HG03565 (cell line): ENCODE measurements around the gene SNCAIP.

Experiments used
- ATAC-seq: cut with Tn5 transposase; IDR thresholded peaks from one replicate; pipeline ENCODE4 v1.9.1; 2021; ENCODE audit warnings: mild to moderate bottlenecking, moderate library complexity; ENCODE audit not compliant: unreplicated experiment

Gene SNCAIP

GRCh38 chr5:122421374-122422079 is 109.5 kb downstream of the SNCAIP start:
- peak; percentile 89 for ATAC-seq

GRCh38 chr5:122423221-122423620 is 111.2 kb downstream of the SNCAIP start:
- no peak for ATAC-seq

GRCh38 chr5:122424132-122424531 is 112.1 kb downstream of the SNCAIP start:
- ATAC-seq, result no peak

- ATAC-seq, result no peak
Measured at GRCh38 chr5:122426301-122426700, 114.3 kb downstream of the SNCAIP start.

- ATAC-seq, result no peak
Measured at GRCh38 chr5:122427621-122428020, 115.6 kb downstream of the SNCAIP start.

GRCh38 chr5:122429545-122430318 is 117.7 kb downstream of the SNCAIP start:
- ATAC-seq, result no peak

- ATAC-seq, result no peak
Measured at GRCh38 chr5:122430319-122430586, 118.2 kb downstream of the SNCAIP start.

- ATAC-seq, result no peak
Measured at GRCh38 chr5:122431298-122431697, 119.3 kb downstream of the SNCAIP start.

GRCh38 chr5:122434205-122434970 is 122.4 kb downstream of the SNCAIP start:
- no peak for ATAC-seq

GRCh38 chr5:122435234-122435633 is 123.2 kb downstream of the SNCAIP start:
- no peak for ATAC-seq

- ATAC-seq, result no peak
Measured at GRCh38 chr5:122435761-122436160, 123.7 kb downstream of the SNCAIP start.

GRCh38 chr5:122436615-122437014 is 124.6 kb downstream of the SNCAIP start:
- no peak for ATAC-seq

GRCh38 chr5:122439645-122440044 is 127.6 kb downstream of the SNCAIP start:
- no peak for ATAC-seq

GRCh38 chr5:122442938-122443337 is 130.9 kb downstream of the SNCAIP start:
- ATAC-seq, result peak; percentile 74

GRCh38 chr5:122444411-122444810 is 132.4 kb downstream of the SNCAIP start:
- ATAC-seq, result no peak

GRCh38 chr5:122445070-122445469 is 133.0 kb downstream of the SNCAIP start:
- ATAC-seq, result no peak

- ATAC-seq, result no peak
Measured at GRCh38 chr5:122447072-122447471, 135.0 kb downstream of the SNCAIP start.

GRCh38 chr5:122447879-122448278 is 135.8 kb downstream of the SNCAIP start:
- ATAC-seq, result no peak

- ATAC-seq, result no peak
Measured at GRCh38 chr5:122454541-122454940, 142.5 kb downstream of the SNCAIP start.

- ATAC-seq, result no peak
Measured at GRCh38 chr5:122455939-122456338, 143.9 kb downstream of the SNCAIP start.

GRCh38 chr5:122457178-122457826 is 145.3 kb downstream of the SNCAIP start:
- no peak for ATAC-seq
